H1 (cell line): ENCODE results near the gene CCDC110. TPM values are rescaled to one million over a fixed set of nuclear protein-coding genes. Genes with fewer than 3 reads are reported as not detected.

ENCODE experiments used
- NANOG ChIP-seq: IDR thresholded peaks from 2 replicates; pipeline ENCODE4 v1.6.1; 2011; ENCODE audit warnings: low read length, low read depth, mild to moderate bottlenecking, inconsistent platforms; ENCODE audit not compliant: insufficient read depth, poor library complexity, severe bottlenecking
- RBBP5 ChIP-seq: IDR thresholded peaks from 2 replicates; pipeline ENCODE4 v1.7.1; 2012; ENCODE audit warnings: low read depth, mild to moderate bottlenecking, inconsistent platforms, low read length, moderate library complexity, borderline replicate concordance
- RFX5 ChIP-seq: IDR thresholded peaks from 2 replicates; pipeline ENCODE4 v1.6.1; 2011; ENCODE audit warnings: low read depth, low read length, improper control_type of control experiment, borderline replicate concordance
- SP4 ChIP-seq: IDR thresholded peaks from 2 replicates; pipeline ENCODE4 v1.6.1; 2012; ENCODE audit warnings: low read length, inconsistent platforms
- SRF ChIP-seq: IDR thresholded peaks from 2 replicates; pipeline ENCODE4 v1.6.1; 2011; ENCODE audit warnings: mild to moderate bottlenecking, low read depth, low read length, moderate library complexity
- polyA plus RNA-seq, 7 experiments: library from polyadenylated mRNA; depleted of rRNA in 3 of 7; stranded (reverse) in 5 of 7; unstranded in 2 of 7; fragments of >200 nt in 5 of 7; fragments of 200-250 nt in 2 of 7; gene quantifications; 1 replicate in 5 of 7; 2 replicates in 1 of 7; 4 replicates in 1 of 7; pipeline versions ENCODE4 v1.2.1 to v1.2.3, GENCODE V29; 2011 to 2013; ENCODE audit warnings: missing spikeins in 2 of 7, mixed read lengths in 2 of 7
- total RNA-seq: library from RNA; stranded (reverse); fragmentation: NEBNext Ultra II Directional; extraction: Animal tissue kit (Norgen Biotek cat#: 25700); gene quantifications from 2 replicates; pipeline ENCODE4 v1.2.1, GENCODE V29; 2021

The CCDC110 gene
- total and polyA plus RNA-seq, 2 of the 8 experiments (the other 6 are each of a cell fraction or from before 2014, with no cell fraction given) = 0.33 to 3.1 TPM

DNA sequence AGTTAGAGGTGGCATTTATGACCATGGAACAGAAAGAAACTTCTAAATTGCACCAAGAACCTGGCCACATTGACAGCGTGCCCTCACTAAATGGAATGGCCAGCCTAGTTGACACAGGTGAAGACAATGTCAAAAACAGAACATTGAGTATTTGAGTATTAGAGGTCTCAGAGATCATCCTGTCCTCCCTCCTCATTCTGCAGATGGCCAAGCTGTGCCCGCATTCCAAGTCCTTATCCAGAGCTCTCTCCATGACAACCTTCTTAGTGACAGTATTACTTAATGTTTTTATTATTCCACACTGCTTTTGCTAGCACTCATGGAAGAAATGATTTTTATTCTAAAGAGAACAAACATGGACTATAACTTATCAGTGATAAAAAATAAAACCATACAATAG, 9.9 kb upstream of the CCDC110 start (continued):
- TF ChIP-seq NANOG = no peak
- TF ChIP-seq SRF = no peak
- no peak for TF ChIP-seq SP4
- no peak for TF ChIP-seq RBBP5
- no peak for TF ChIP-seq RFX5
